IPS-NIHi7 (cell line): ENCODE data around the gene HPF1.
"Not testable (repeated sequence)": the region's sequence is repeated elsewhere in the genome, so short reads cannot be mapped to it uniquely, and the experiment has no call there.

ENCODE experiments used
- DNase-seq: peaks from one replicate; pipeline ENCODE4 v3.0.0; 2012; ENCODE audit warnings: mixed read lengths; ENCODE audit errors: extremely low spot score

Gene HPF1

DNA sequence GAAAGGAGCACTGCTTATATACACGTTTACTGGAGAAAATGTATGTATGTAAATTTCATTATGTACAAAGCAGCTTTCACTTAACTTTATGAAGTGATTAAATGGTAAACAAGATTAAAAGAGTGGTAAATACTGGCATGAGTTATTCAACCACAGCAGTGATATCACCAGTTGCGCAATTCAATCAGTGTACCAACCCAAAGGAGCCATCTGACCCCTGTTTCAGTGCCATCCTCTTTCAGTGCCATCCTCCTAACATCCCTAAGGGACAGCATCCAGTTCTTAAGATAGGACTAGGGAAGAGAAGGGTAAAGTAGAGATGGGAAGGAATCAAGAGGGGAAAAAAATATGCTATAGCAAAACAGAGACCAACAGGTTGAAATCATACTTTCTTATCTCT, 16.2 kb downstream of the HPF1 start:
- no peak for DNase-seq

DNA sequence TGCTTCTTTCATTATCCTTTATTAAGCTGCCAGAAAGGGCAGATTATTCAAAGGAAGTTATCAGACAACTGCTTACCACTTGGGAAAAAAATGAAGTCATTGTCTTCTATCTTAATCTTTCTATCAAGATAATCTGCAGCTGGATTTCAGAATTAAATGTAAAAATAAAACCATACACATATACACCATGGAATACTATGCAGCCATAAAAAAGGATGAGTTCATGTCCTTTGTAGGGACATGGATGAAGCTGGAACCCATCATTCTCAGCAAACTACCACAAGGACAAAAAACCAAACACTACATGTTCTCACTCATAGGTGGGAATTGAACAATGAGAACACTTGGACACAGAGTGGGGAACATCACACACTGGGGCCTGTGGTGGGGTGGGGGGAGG, 19.1 kb downstream of the HPF1 start:
- not testable (repeated sequence) for DNase-seq

DNA sequence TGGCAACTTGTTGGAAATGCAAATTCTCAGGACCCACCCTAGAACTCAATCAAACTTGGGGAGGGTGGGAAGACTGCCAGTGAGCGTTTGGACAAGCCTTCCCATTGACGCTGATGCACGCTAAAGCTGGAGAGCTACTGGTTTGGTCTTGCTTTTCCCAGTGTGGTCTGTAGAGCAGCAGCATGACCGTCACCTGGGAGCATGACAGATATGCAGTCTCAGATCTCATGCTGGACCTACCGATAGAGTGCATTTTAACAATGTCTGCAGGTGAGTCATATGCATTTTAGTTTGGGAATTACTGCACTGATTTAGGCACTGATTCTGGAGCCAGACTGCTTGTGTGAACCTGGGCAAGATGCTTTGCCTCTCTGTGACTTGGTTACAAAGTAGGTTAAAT, 27.2 kb downstream of the HPF1 start:
- no peak for DNase-seq

DNA sequence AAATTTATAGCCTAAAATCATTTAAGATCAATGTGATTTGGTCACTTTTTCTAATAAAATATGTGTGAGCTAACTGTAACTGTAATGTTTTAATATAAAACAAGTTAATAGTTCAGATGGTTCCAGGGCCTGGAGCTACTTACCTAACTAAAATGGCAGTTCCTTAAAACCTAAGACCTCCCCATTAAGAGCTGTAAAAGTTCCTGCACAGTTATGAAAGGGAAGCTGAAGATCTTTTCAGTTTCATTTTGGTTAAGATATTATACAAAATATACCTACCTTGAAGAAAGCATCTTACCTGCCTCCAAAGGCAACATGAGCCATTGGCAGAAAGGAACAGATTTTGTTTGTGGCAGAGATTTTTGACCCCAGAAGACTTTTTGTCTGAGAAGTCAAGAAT, 30.1 kb downstream of the HPF1 start:
- DNase-seq = no peak

DNA sequence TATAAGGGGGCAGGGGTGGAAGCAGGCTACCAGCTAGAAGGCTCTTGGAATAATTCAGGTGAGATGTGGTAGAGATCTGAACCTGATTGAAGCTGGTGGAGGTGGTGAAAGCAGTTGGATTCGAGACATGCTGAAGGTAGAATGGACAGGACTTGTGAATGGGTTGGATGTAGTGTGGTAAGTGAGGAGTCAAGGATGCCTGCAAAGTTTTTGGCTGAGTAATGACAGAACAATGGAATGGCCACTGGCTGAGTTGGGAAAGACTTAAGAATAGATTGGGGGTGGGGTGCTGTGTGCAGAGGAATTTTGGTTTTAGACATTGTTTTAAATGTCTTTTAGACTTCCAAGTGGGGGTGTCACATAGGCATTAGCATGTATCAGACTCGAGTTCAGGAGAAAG, 33.5 kb downstream of the HPF1 start:
- DNase-seq = no peak

DNA sequence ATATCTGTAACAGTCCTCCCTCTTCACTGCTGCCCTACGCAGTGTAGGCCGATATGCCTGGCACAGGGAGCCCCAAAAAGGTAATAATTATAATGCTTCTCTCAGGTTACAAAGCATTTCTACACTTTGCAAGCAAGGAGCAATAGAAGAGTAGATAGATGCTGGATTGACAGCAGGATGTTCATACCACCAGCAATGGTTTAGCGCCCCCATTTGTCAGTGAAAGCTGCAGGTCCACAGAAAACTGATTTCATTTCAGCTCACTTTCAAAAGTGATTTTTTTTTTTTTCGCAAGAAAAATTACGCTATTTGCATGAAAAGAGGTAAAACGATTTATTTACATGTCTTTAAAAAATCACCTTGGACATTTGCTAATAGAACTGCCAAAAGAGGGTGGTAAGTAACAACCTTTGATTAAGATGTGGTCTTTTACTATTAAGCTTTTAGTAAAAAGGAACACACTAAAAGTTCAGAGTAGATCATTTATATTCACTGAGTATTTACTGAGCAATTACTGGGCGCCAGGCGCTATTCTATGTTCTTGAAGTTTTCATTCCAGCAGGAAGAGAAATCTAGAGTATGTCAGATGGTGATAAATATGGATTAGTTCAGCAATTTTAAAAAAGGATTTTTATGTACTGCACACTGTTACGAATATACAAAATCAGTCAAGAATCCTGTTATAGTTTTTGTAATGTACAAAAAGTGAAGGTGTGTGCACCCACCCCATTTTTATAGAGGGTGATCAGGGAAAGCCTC, 34.4 kb downstream of the HPF1 start:
- peak; percentile 38 for DNase-seq

DNA sequence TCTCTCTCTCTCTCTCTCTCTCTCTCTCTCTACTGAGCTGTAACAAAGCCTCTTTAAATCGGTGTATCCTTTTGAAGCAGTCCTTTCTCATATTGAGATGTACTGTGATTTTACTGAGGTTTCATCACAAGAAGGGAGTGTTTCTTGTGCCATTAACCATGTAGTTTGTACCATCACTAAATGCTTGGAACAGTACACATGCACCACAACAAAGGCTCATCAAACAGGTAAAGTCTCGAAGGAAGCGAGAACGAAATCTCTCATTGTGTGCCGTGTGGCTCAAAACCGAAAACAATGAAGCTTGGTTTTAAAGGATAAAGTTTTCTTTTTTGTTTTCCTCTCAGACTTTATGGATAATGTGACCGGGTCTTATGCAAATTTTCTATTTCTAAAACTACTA, 37.2 kb downstream of the HPF1 start:
- no peak for DNase-seq

DNA sequence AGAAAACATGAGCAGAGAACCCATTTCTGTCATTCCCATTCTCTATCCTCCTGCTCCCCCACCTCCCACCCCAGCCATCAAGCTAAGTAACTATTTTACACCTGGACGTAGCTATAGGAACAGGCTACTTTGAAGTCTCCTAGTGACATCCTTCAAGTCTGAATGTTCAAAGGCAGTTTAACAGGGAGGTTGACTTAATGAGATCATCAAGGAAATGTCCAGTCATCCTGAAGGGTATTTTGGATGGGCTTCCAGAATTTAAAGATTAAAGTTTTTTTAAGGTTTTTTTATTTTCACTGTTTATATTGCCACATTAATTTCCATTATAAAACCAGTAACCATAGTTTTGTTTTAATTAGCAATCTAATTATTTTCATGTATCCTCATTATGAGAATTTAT, 41.1 kb downstream of the HPF1 start:
- no peak for DNase-seq

DNA sequence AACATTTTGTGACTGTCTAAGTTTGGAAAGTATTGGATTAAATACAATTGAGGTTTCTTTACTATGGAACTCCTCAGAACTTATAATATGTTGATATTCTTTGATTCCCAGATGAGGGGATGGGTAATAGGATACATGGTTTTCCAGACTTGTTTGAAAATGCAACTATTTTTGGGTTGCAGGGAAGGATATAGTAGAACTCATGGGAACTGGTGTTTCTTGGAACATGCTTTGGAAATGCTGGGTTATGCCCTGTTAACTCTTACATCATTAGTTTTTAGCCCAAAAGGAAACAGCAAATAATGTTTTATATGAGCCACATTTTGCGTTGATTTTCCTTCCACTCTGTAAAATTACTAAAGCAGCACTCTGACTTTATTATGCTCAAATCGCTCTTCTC, 41.9 kb downstream of the HPF1 start:
- DNase-seq = no peak

DNA sequence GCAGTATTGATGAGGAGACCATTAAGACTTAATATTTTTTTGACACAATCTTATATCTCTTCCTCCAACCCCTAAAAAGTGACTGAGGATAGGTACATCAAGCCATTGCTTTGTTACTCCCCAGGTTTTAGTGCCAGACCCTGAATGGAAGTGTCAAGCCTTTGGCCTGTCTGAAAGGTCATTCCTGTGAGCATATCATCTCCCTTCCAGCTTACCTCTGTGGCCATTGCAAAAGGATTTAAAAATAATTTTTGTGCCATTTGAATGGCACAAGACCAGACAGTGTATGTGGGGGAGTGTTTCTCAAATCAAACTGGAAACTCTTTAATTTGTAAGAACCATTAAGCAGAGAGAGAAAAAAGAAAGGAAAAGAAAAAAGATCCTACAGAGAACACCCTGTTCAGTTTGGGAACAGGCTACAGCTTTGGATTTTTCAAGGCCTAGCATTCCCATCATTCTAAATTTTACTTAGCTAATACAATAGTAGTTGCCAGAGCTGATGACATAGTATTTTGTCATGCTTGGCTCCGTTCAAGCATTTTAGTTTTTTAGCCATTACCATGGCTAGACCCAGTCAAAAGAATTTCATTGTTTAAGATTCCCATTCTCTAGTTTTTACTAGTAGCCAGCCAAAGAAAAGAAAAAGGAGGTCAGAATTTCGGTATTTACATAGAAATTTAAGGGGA, 49.6 kb downstream of the HPF1 start:
- no peak for DNase-seq

DNA sequence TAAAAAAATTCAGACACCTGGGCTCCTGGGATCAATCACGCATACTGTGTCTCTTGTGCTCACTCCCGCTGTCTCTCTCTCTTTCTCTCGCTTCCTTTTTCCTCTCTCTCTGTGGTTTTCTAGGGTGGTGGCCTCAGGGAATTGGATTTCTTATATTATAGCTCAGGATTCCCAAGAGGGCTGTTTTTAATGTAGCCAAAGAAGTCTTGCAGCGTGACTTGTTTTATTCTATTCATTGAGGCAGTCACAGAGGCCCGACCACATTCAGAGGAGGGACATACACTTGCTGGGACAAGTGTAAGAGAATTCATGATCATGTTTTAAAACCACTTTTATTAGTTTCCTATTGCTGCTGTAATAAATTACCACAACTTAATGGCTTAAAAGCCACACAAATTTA, 59.4 kb downstream of the HPF1 start:
- no peak for DNase-seq

DNA sequence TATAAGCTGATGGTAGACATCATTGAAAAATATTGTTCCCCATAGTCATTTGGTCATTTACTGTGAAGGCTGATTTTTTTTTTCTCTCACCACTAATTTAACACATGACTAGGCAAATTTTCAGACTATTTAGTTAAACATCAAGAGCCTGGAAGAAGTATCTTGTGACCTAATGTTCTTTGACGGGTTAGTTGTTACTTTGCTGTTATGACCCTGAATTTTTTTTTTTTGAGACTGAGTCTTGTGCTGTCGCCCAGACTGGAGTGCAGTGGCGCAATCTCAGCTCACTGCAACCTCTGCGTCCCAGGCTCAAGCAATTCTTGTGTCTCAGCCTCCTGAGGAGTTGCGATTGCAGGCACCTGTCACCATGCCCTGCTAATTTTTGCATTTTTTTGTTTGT, 67.0 kb downstream of the HPF1 start:
- no peak for DNase-seq

DNA sequence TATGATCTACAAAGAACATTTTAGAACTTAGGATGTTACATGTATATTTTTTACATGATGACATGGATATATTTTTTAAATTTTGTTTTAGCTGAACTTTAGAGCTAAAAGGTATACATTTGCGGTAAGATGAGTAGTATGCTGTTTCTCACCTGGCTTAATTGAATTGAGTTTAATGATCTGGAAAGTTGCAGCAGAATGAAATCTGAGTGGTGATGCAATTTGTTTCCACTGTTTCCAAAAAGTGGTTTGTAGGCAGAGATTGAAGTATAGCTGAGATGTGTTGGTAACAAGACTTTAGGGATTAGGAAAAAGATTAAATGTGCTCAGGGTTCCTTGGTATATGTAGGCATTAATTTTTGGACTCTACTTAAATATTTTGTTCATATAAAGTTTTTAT, 68.1 kb downstream of the HPF1 start:
- DNase-seq = no peak

DNA sequence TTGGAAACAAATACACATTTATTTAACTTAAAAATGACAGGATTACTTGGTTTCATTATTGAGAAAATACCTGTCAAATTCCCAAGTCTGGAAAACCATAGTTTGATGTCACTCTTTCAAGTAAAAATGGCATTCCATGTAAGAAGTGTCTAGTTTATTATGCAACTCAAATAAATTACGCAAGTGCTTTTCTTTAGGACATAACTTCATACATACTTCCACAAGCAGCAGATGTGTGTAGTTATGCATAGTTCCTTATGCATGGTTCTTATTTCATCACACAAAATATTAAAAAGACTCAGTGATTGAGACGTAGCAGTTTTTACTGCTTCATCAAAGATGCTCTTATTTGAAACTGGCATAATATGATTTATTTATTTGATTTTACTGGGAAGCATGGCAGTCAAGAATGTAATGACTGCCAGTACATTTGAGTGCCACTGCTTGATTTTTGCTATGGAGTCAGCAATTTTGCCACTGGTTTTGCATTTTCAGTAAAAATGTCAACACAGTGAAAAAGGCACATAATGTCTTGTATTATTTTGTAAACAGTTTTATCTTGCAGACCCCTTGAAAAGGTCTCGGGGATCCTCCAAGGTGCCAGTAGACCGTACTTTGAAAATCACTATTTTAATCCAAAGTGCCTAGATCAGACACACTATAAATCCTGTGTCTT, 75.2 kb downstream of the HPF1 start:
- no peak for DNase-seq
